ENCODE measurements around the gene PDE7B. TPM values are rescaled to one million over a fixed set of nuclear protein-coding genes. Genes with fewer than 3 reads are reported as not detected.

Gene PDE7B
- total RNA-seq (ENCODE audit: unreplicated experiment): 0.62 TPM
- long read RNA-seq: 0 reads

- Mint-ChIP-seq H3K27me3 (ENCODE audit: unreplicated experiment) (no peaks in the 10 kb centered on the region), H3K36me3 (ENCODE audit: low read depth, unreplicated experiment) (no peaks in the 10 kb centered on the region), H3K9me3 (ENCODE audit: unreplicated experiment) (no peaks in the 10 kb centered on the region), H3K4me1 (ENCODE audit: unreplicated experiment) (peaks cover 25% of the 10 kb centered on the region), H3K27ac (ENCODE audit: unreplicated experiment) (peak within 1 kb of the TSS; percentile 79), H3K4me3 (ENCODE audit: unreplicated experiment) (no peak within 1 kb of the TSS)
- no peak for TF ChIP-seq CTCF (IDR thresholded peaks at IDR 0.05; ENCODE audit: unreplicated experiment)
- DNase-seq (ENCODE audit: low spot score): peak; percentile 58
Measured at GRCh38 chr6:135851442-135852271, at the start of gene PDE7B. PDE7B (plus strand) TSS chr6:135851701.

- DNase-seq (ENCODE audit: low spot score): no peak
- H3K4me1 Mint-ChIP-seq (ENCODE audit: unreplicated experiment): peaks cover 5% of the 10 kb centered on the region
- H3K27me3 Mint-ChIP-seq (ENCODE audit: unreplicated experiment): no peaks in the 10 kb centered on the region
- no peak overlapping the region for H3K27ac Mint-ChIP-seq (ENCODE audit: unreplicated experiment)
- TF ChIP-seq CTCF (IDR thresholded peaks at IDR 0.05; ENCODE audit: unreplicated experiment): no peak
- no peaks in the 10 kb centered on the region for H3K9me3 Mint-ChIP-seq (ENCODE audit: unreplicated experiment)
- no peaks in the 10 kb centered on the region for H3K36me3 Mint-ChIP-seq (ENCODE audit: low read depth, unreplicated experiment)
- no peak overlapping the region for H3K4me3 Mint-ChIP-seq (ENCODE audit: unreplicated experiment)
Measured at GRCh38 chr6:135801755-135802465, 49.6 kb upstream of the PDE7B start.

GRCh38 chr6:135810486-135810885, 41.0 kb upstream of the PDE7B start:
- Mint-ChIP-seq H3K36me3 (ENCODE audit: low read depth, unreplicated experiment) (no peaks in the 10 kb centered on the region), H3K4me1 (ENCODE audit: unreplicated experiment) (peaks cover 6% of the 10 kb centered on the region), H3K4me3 (ENCODE audit: unreplicated experiment) (no peak overlapping the region), H3K9me3 (ENCODE audit: unreplicated experiment) (no peaks in the 10 kb centered on the region), H3K27ac (ENCODE audit: unreplicated experiment) (no peak overlapping the region), H3K27me3 (ENCODE audit: unreplicated experiment) (no peaks in the 10 kb centered on the region)
- TF ChIP-seq CTCF (IDR thresholded peaks at IDR 0.05; ENCODE audit: unreplicated experiment): no peak
- no peak for DNase-seq (ENCODE audit: low spot score)

- Mint-ChIP-seq H3K4me3 (ENCODE audit: unreplicated experiment) (no peak overlapping the region), H3K36me3 (ENCODE audit: low read depth, unreplicated experiment) (no peaks in the 10 kb centered on the region), H3K27me3 (ENCODE audit: unreplicated experiment) (no peaks in the 10 kb centered on the region), H3K9me3 (ENCODE audit: unreplicated experiment) (no peaks in the 10 kb centered on the region), H3K4me1 (ENCODE audit: unreplicated experiment) (peaks cover 10% of the 10 kb centered on the region), H3K27ac (ENCODE audit: unreplicated experiment) (no peak overlapping the region)
- TF ChIP-seq CTCF (IDR thresholded peaks at IDR 0.05; ENCODE audit: unreplicated experiment): no peak
- no peak for DNase-seq (ENCODE audit: low spot score)
Measured at GRCh38 chr6:135811170-135811569, 40.3 kb upstream of the PDE7B start.

Measured in endothelial cell (in vitro differentiated cells).